Suprapubic skin (tissue), 4 donors: Measurements from ENCODE around the gene INPP5A.

Source experiments
- CTCF ChIP-seq, 2 donors: fragments of 200-600 bp in 1 of 2; fragments of 450-650 bp in 1 of 2; sonication (generic) in 1 of 2; IDR thresholded peaks; one replicate each; pipeline ENCODE4 v1.5.1; 2016 to 2019; ENCODE audit warnings: antibody characterized with exemption in 2 of 2, mild to moderate bottlenecking in 1 of 2, moderate library complexity in 1 of 2
- EP300 ChIP-seq: sonication (generic); formaldehyde crosslinking; IDR thresholded peaks from one replicate; pipeline ENCODE4 v1.6.1; 2017; ENCODE audit warnings: antibody characterized with exemption
- POLR2A ChIP-seq, 2 donors: fragments of 450-650 bp; IDR thresholded peaks; one replicate each; pipeline ENCODE4 v1.6.1; 2017; ENCODE audit warnings: antibody characterized with exemption in 2 of 2, mild to moderate bottlenecking in 2 of 2, moderate library complexity in 2 of 2
- POLR2AphosphoS5 ChIP-seq, 3 donors: sonication (generic); formaldehyde crosslinking; IDR thresholded peaks; one replicate each; pipeline ENCODE4 v1.6.1; 2017; ENCODE audit warnings: antibody characterized with exemption in 3 of 3

DNA sequence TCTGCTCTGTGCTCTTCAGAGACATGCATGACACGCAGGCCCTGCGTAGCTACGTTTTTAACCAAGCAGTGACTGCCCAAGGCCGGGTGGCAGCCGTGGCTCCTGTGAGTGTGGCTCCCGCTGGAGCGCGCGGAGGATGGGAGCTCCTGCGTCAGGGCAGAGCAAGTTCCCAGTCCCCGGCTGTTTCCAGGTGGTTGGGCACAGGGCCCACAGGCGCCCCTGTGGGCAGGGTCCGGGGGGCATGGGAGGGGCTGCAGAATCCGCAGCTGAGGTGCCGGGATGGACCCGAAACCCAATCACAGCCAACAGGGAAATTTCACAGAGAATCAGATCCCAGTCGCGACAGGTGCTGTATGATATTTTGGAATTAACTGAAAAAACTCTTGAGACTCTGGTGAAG, 238.6 kb downstream of the INPP5A start:
- TF ChIP-seq CTCF (IDR thresholded peaks at IDR 0.05) (no peak), POLR2A (IDR thresholded peaks at IDR 0.05) (no peak), POLR2AphosphoS5 (IDR thresholded peaks at IDR 0.05) (no peak), EP300 (no peak)
